Brain microvascular endothelial cell (primary cell): ENCODE data around the gene TUBB.

Experiments
- DNase-seq: peaks from one replicate; pipeline ENCODE4 v3.0.0-alpha.2; 2020
- H3K27ac ChIP-seq: fragments of 250-450 bp; sonication (Bioruptor Pico); 2 replicates; pipeline ENCODE4 v1.5.1; 2020; ENCODE audit warnings: mild to moderate bottlenecking, moderate library complexity
- H3K27me3 ChIP-seq: fragments of 250-450 bp; sonication (Bioruptor Pico); replicated peaks from 2 replicates; pipeline ENCODE4 v1.5.1; 2020; ENCODE audit warnings: mild to moderate bottlenecking
- H3K36me3 ChIP-seq: fragments of 250-450 bp; sonication (Bioruptor Pico); replicated peaks from 2 replicates; pipeline ENCODE4 v1.5.1; 2020; ENCODE audit warnings: mild to moderate bottlenecking
- H3K4me3 ChIP-seq: 2 replicates; pipeline ENCODE4 v1.5.1; 2011; ENCODE audit warnings: low read depth, mild to moderate bottlenecking, control low read depth, low read length, moderate library complexity
- in situ Hi-C: cut with HindIII; loops from 2 replicates; pipeline ENCODE4 v1.10.0; 2017; ENCODE audit warnings: low sequenced_read_pairs, low pct_ligation_motif_present
- TF ChIP-seq, protein P1 (sequence below): IDR thresholded peaks from 2 replicates; pipeline ENCODE4 v1.5.1; 2011; ENCODE audit warnings: low read depth, mild to moderate bottlenecking, moderate library complexity, low read length, control low read depth, inconsistent platforms; ENCODE audit errors: missing control alignments

Gene TUBB

DNA sequence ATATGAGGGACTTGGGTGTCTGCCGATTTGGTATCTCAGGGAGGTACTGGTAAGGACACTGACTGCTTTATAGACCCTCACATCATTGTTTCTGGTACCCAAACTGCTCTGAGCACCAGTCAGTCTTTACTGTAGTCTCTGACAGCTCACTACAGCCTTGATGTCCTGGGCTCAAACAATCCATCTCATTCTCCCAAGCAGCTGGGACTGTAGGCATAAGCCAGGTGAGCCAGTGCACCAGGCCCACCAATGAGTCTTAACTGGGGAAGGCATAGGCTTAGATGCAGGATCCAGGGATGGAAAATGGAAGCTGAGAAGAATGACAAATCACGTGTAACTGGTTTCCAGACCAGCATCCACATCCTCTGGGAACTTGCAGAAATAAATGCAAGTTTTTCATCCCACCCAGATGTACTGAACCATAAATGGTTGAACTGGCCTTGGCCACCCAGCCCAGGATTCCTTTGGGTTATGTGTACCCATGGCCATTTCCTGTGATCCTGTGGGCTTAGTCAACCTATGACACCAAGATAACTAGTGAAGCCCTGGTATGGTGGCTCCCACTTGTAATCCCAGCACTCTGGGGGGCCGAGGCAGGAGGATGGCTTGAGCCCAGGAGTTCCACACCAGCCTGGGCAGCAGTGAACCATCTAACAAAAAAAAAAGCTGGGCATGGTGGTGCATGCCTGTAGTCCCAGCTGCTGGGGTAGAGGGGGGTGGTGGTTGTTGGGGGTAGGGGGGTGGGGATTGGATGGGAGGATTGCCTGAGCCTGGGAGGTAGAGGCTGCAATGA, 5.8 kb downstream of the TUBB start:
- TF ChIP-seq, protein P1, sequence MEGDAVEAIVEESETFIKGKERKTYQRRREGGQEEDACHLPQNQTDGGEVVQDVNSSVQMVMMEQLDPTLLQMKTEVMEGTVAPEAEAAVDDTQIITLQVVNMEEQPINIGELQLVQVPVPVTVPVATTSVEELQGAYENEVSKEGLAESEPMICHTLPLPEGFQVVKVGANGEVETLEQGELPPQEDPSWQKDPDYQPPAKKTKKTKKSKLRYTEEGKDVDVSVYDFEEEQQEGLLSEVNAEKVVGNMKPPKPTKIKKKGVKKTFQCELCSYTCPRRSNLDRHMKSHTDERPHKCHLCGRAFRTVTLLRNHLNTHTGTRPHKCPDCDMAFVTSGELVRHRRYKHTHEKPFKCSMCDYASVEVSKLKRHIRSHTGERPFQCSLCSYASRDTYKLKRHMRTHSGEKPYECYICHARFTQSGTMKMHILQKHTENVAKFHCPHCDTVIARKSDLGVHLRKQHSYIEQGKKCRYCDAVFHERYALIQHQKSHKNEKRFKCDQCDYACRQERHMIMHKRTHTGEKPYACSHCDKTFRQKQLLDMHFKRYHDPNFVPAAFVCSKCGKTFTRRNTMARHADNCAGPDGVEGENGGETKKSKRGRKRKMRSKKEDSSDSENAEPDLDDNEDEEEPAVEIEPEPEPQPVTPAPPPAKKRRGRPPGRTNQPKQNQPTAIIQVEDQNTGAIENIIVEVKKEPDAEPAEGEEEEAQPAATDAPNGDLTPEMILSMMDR = no peak
- in situ Hi-C loops = no loop called here
- Histone ChIP-seq H3K36me3 (peaks cover 57% of the 10 kb centered on the region), H3K27me3 (no peaks in the 10 kb centered on the region), H3K4me3 (no peak overlapping the region), H3K27ac (peak overlapping the region; percentile 21)
- DNase-seq = no peak

DNA sequence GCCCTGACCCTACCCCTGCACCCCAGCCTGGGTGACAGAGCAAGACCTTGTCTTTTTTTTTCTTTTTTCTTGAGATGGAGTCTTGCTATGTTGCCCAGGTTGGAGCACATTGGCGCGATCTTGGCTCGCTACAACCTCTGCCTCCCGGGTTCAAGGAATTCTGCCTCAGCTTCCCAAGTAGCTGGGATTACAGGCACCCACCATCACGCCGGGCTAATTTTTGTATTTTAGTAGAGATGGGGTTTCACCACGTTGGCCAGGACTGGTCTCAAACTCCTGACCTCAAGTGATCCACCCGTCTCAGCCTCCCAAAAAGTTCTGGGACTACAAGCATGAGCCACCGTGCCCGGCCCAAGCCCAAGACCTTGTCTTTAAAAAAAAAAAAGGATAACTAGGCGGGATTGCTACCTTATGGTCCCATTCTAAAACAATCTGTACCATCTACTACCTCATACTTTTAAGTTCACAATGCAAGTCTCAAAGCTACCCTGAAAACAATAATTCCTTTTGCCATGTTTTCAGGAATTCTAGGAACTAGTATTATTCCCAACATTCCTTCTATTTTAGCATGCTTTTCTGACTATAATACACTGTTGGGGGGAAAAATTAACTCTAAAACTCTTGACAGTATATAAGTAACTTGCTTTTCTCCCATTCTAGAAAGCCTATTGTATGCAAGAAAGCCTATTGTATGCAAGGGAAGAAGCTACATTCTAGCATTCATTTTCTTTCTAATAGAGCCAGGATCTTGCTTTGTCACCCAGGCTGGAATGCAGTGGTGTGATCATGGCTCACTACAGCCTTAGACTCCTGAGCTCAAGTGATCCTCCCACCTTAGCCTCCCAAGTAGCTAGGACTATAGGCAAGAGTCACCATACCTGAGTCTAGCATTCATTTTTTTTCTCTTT, 6.6 kb downstream of the TUBB start:
- no peak for DNase-seq
- TF ChIP-seq, protein P1 = no peak
- no peak overlapping the region for H3K4me3 ChIP-seq
- in situ Hi-C loops = no loop called here
- H3K27me3 ChIP-seq = no peaks in the 10 kb centered on the region
- H3K36me3 ChIP-seq = peaks cover 52% of the 10 kb centered on the region
- peak overlapping the region; percentile 18 for H3K27ac ChIP-seq

DNA sequence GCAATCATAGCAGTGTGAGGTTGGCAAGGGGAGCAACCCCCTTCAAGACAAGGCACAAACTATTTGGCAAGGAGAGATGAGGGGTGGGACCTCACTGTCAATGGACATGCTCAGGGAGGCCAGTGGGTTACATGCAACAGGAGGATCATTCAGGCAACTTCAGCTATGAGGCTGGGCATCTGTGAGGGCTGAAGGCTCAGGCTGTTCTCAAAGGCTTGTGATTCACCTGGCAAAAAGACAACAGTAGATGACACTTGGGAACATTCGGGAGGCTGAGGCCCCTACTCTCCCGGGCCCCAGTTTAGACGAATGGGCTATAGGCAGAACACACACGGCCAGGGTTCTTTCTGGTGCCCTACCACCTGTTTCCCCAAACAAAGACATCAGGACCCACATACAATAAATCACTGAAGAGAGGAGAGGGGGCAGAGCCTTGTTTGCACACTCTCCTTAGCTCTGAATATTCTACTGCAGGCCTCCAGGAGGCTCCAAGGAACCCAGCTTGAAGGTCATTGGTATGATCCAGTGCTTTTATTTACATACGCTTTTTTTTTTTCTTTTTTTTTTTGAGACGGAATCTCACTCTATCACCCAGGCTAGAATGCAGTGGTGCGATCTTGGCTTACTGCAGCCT, 7.9 kb downstream of the TUBB start:
- H3K27me3 ChIP-seq = no peaks in the 10 kb centered on the region
- peak overlapping the region; percentile 8 for H3K27ac ChIP-seq
- in situ Hi-C loops = no loop called here
- H3K4me3 ChIP-seq = no peak overlapping the region
- TF ChIP-seq, protein P1 = peak; percentile 62
- peaks cover 39% of the 10 kb centered on the region for H3K36me3 ChIP-seq
- DNase-seq = no peak

DNA sequence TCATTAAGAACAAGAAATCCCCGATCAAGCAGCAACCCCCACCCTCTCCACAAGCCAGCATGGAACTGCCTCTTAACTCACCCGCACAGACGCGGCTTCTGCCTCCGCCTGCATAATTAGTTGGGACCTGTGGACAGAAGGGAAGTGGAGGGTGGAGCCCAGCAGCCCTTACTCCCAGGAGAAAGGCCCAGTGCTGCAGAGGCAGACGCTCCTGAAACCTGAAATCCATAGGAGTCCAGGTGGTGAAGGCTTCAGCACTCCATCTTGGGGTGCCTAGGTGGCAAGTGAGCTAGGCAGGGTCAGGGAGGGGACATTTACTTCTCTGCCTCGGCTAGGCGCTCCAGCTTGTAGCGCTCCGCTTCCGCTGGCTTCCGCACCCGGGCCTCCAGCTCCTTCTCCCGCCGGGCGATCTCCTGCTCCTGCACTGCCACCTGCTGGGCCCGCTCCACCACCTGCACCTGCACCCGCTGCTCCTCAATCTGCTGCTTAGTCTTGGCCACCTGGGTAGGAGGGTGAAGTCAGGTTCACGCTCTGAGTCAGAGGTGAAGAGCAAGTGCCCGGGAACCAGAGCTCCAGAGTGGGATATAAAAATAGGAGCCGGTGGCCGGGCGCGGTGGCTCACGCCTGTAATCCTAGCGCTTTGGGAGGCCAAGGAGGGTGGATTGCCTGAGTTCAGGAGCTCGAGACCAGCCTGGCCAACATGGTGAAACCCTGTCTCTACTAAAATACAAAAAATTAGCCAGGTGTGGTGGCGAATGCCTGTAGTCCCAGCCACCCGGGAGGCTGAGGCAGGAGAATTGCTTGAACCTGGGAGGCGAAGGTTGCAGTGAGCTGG, 10.7 kb downstream of the TUBB start:
- no peak overlapping the region for H3K4me3 ChIP-seq
- no peak for DNase-seq
- in situ Hi-C loops = no loop called here
- TF ChIP-seq, protein P1 = peak; percentile 77
- no peak overlapping the region for H3K27ac ChIP-seq
- H3K27me3 ChIP-seq = no peaks in the 10 kb centered on the region
- H3K36me3 ChIP-seq = peaks cover 17% of the 10 kb centered on the region

DNA sequence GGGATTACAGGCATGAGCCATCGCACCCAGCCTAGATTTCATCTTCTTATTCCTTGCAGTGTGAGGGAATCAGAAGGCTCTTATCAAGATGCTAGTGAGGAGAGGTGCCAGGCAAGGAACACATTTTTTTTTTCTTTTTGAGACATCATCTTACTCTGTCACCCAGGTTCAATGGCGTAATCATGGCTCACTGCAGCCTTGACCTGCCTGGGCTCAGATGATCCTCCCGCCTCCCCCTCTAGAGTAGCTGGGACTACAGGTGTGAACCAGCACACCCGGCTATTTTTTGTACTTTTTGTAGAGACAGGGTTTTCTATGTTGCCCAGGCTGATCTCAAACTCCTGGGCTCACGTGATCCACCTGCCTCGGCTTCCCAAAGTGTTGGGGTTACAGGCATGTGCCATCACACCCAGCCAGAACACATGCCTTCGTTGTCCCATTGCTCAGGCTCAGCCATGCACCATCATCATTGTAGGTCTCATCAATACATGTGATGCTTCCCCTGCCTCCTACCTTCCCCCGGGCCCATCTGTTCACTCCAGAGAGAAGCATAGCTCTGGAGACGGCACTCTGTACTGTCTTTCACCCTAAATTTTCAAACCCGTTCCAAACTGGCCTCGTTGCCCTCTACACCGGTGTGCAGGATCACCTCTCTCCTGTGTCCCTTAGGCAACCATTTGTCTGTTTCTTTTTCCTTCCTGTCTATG, 12.2 kb downstream of the TUBB start:
- no peak for DNase-seq
- TF ChIP-seq, protein P1 = no peak
- Histone ChIP-seq H3K27me3 (no peaks in the 10 kb centered on the region), H3K4me3 (no peak overlapping the region), H3K27ac (no peak overlapping the region), H3K36me3 (peaks cover 14% of the 10 kb centered on the region)
- in situ Hi-C loops = no loop called here
